Mesenchymal stem cell (in vitro differentiated cells and primary cell): ENCODE measurements around the gene MTFR1L.

Source experiments
- DNase-seq: peaks from one replicate; pipeline ENCODE4 v3.0.0-alpha.2; 2013
- H2AFZ ChIP-seq: one replicate; pipeline ENCODE4 v1.6.1; 2013; ENCODE audit warnings: low read depth, mild to moderate bottlenecking, control low read depth, inconsistent platforms, low read length, moderate library complexity
- H2AK5ac ChIP-seq: 2 replicates; pipeline ENCODE4 v1.6.1; 2013; ENCODE audit warnings: low read length, moderate library complexity, mild to moderate bottlenecking, inconsistent platforms; ENCODE audit not compliant: severe bottlenecking
- H2BK120ac ChIP-seq: one replicate; pipeline ENCODE4 v1.6.1; 2013; ENCODE audit warnings: low read depth, mild to moderate bottlenecking, inconsistent platforms, low read length, moderate library complexity
- H2BK12ac ChIP-seq, 2 experiments: one replicate each; pipeline ENCODE4 v1.6.1; 2013; ENCODE audit warnings: inconsistent platforms in 2 of 2, low read length in 2 of 2, mild to moderate bottlenecking in 2 of 2, moderate library complexity in 2 of 2, control low read depth in 1 of 2
- H2BK15ac ChIP-seq: one replicate; pipeline ENCODE4 v1.6.1; 2013; ENCODE audit warnings: mild to moderate bottlenecking, low read depth, inconsistent platforms; ENCODE audit not compliant: poor library complexity, severe bottlenecking
- H2BK5ac ChIP-seq: 2 replicates; pipeline ENCODE4 v1.6.1; 2013; ENCODE audit warnings: low read depth, mild to moderate bottlenecking, low read length, control low read depth, inconsistent platforms; ENCODE audit not compliant: poor library complexity, severe bottlenecking
- H3K14ac ChIP-seq, 2 experiments: one replicate each; pipeline ENCODE4 v1.6.1; 2013; ENCODE audit warnings: inconsistent platforms in 2 of 2, low read length in 2 of 2, control low read depth in 1 of 2, mild to moderate bottlenecking in 1 of 2, moderate library complexity in 1 of 2
- H3K18ac ChIP-seq, 2 experiments: one replicate each; pipeline ENCODE4 v1.6.1; 2013; ENCODE audit warnings: inconsistent platforms in 2 of 2, low read length in 2 of 2, control low read depth in 1 of 2, low read depth in 1 of 2, mild to moderate bottlenecking in 1 of 2
- H3K23ac ChIP-seq, 2 experiments: one replicate each; pipeline ENCODE4 v1.6.1; 2013; ENCODE audit warnings: inconsistent platforms in 2 of 2, low read length in 2 of 2, mild to moderate bottlenecking in 2 of 2, moderate library complexity in 2 of 2, control low read depth in 1 of 2
- H3K27ac ChIP-seq: 2 replicates; pipeline ENCODE4 v1.5.1; 2013; ENCODE audit warnings: mild to moderate bottlenecking, moderate library complexity, low read length, control low read depth, inconsistent platforms; ENCODE audit not compliant: poor library complexity, severe bottlenecking
- H3K27me3 ChIP-seq, 2 experiments: 2 replicates each; pipeline versions ENCODE4 v1.6.1 to v1.7.0; 2013; ENCODE audit warnings: low read length in 2 of 2, mild to moderate bottlenecking in 2 of 2, moderate library complexity in 2 of 2, control low read depth in 1 of 2, inconsistent platforms in 1 of 2; ENCODE audit not compliant: control insufficient read depth in 1 of 2, insufficient read depth in 1 of 2
- H3K36me3 ChIP-seq, 2 experiments: 2 replicates each; pipeline versions ENCODE4 v1.6.1 to v1.7.0; 2013; ENCODE audit warnings: low read length in 2 of 2, control low read depth in 1 of 2, inconsistent platforms in 1 of 2, low read depth in 1 of 2, mild to moderate bottlenecking in 1 of 2; ENCODE audit not compliant: insufficient read depth in 2 of 2, control insufficient read depth in 1 of 2
- H3K4ac ChIP-seq, 2 experiments: one replicate each; pipeline ENCODE4 v1.6.1; 2013; ENCODE audit warnings: inconsistent platforms in 2 of 2, low read length in 2 of 2, mild to moderate bottlenecking in 2 of 2, moderate library complexity in 2 of 2, control low read depth in 1 of 2, low read depth in 1 of 2
- H3K4me1 ChIP-seq: 2 replicates; pipeline ENCODE4 v1.6.1; 2013; ENCODE audit warnings: low read depth, low read length, control low read depth; ENCODE audit not compliant: control insufficient read depth, insufficient read depth
- H3K4me2 ChIP-seq: 2 replicates; pipeline ENCODE4 v1.6.1; 2013; ENCODE audit warnings: low read length, mild to moderate bottlenecking, inconsistent platforms; ENCODE audit not compliant: poor library complexity, severe bottlenecking
- H3K4me3 ChIP-seq, 2 experiments: 2 replicates each; pipeline versions ENCODE4 v1.5.1 to v1.7.0; 2013; ENCODE audit warnings: low read length in 2 of 2, mild to moderate bottlenecking in 2 of 2, control low read depth in 1 of 2, low read depth in 1 of 2; ENCODE audit not compliant: insufficient read depth in 1 of 2
- H3K79me1 ChIP-seq: replicated peaks from 2 replicates; pipeline ENCODE4 v1.6.1; 2013; ENCODE audit warnings: mild to moderate bottlenecking, control low read depth, low read length, inconsistent platforms; ENCODE audit not compliant: poor library complexity, severe bottlenecking
- H3K9ac ChIP-seq: 2 replicates; pipeline ENCODE4 v1.7.0; 2013; ENCODE audit warnings: mild to moderate bottlenecking, low read length, moderate library complexity
- H3K9me3 ChIP-seq: 2 replicates; pipeline ENCODE4 v1.7.0; 2013; ENCODE audit warnings: mild to moderate bottlenecking, low read length; ENCODE audit not compliant: control insufficient read depth
- H4K8ac ChIP-seq: one replicate; pipeline ENCODE4 v1.6.1; 2013; ENCODE audit warnings: inconsistent platforms, mild to moderate bottlenecking, low read length, moderate library complexity
- H4K91ac ChIP-seq: one replicate; pipeline ENCODE4 v1.6.1; 2013; ENCODE audit warnings: mild to moderate bottlenecking, low read length, inconsistent platforms
- WGBS: methylation state at CpG from one replicate; pipeline ENCODE4 v1.1.7; 2013; ENCODE audit warnings: mixed read lengths; 5-methylcytosine and 5-hydroxymethylcytosine counted together

Gene MTFR1L

GRCh38 chr1:25817840-25818501 lies 1.8 kb upstream of the MTFR1L start:
- no peaks in the 10 kb centered on the region for H3K27me3 ChIP-seq
- H4K8ac ChIP-seq, result peak overlapping the region; percentile 8
- DNase-seq, result no peak
- H3K79me1 ChIP-seq, result peaks cover 8% of the 10 kb centered on the region
- peaks cover 35 to 37% of the 10 kb centered on the region in 2 experiments for H3K36me3 ChIP-seq
- H3K4me3 ChIP-seq, result no peak overlapping the region
- H2BK120ac ChIP-seq, result no peak overlapping the region
- H3K27ac ChIP-seq, result no peak overlapping the region
- no peaks in the 10 kb centered on the region for H3K9me3 ChIP-seq
- H2AFZ ChIP-seq, result no peak overlapping the region
- H2BK15ac ChIP-seq, result no peak overlapping the region
- H2AK5ac ChIP-seq, result no peak overlapping the region
- no peak overlapping the region for H3K4ac ChIP-seq
- peaks cover 24% of the 10 kb centered on the region for H3K4me1 ChIP-seq
- no peak overlapping the region for H3K4me2 ChIP-seq
- no peak overlapping the region for H3K23ac ChIP-seq
- H4K91ac ChIP-seq, result peak overlapping the region; percentile 64
- H3K18ac ChIP-seq, result no peak overlapping the region
- H2BK5ac ChIP-seq, result no peak overlapping the region
- WGBS, result 49% methylated on average over 6 of the region's 8 CpGs
- no peak overlapping the region for H3K14ac ChIP-seq
- no peak overlapping the region for H2BK12ac ChIP-seq
- peak overlapping the region; percentile 96 for H3K9ac ChIP-seq

- Histone ChIP-seq H3K4me3 (peak overlapping the region in 1 of 2 experiments; percentile 97), H2BK15ac (no peak overlapping the region), H3K23ac (no peak overlapping the region), H2AK5ac (peak overlapping the region; percentile 67), H2BK5ac (no peak overlapping the region), H3K14ac (no peak overlapping the region), H3K18ac (peak overlapping the region; percentile 6 to 80), H3K4me1 (peaks cover 24% of the 10 kb centered on the region), H3K4ac (peak overlapping the region; percentile 8 to 20), H4K8ac (peak overlapping the region; percentile 71), H2BK12ac (peak overlapping the region; percentile 52 to 61), H3K79me1 (peaks cover 14% of the 10 kb centered on the region), H3K9ac (peak overlapping the region; percentile 96), H3K27ac (peak overlapping the region; percentile 78), H4K91ac (no peak overlapping the region), H3K36me3 (peaks cover 33 to 38% of the 10 kb centered on the region in 2 experiments), H2AFZ (no peak overlapping the region), H3K27me3 (no peaks in the 10 kb centered on the region), H3K9me3 (no peaks in the 10 kb centered on the region), H3K4me2 (peak overlapping the region; percentile 81), H2BK120ac (peak overlapping the region; percentile 27)
- no peak for DNase-seq
- 85% methylated on average over 6 of the region's 6 CpGs for WGBS
Measured at GRCh38 chr1:25818569-25818968, 1.2 kb upstream of the MTFR1L start.

- H2AK5ac ChIP-seq, result no peak overlapping the region
- WGBS, result 3% methylated on average over 63 of the region's 67 CpGs
Measured at GRCh38 chr1:25820247-25821111, 725 bp downstream of the MTFR1L start.

GRCh38 chr1:25821112-25821476 lies 1.3 kb downstream of the MTFR1L start:
- H3K36me3 ChIP-seq, result peaks cover 16 to 21% of the 10 kb centered on the region in 2 experiments
- peaks cover 24% of the 10 kb centered on the region for H3K4me1 ChIP-seq
- 59% methylated on average over 10 of the region's 10 CpGs for WGBS

More at GRCh38 chr1:25820247-25821111, 725 bp downstream of the MTFR1L start:
- peak; percentile 82 for DNase-seq
- Histone ChIP-seq H4K91ac (peak overlapping the region; percentile 87), H2BK5ac (no peak overlapping the region), H2BK120ac (peak overlapping the region; percentile 74), H3K18ac (peak overlapping the region; percentile 86 to 90), H3K4me2 (peak overlapping the region; percentile 61), H3K14ac (peak overlapping the region in 1 of 2 experiments; percentile 45), H4K8ac (peak overlapping the region; percentile 97), H3K27me3 (no peaks in the 10 kb centered on the region), H3K4me3 (peak overlapping the region; percentile 83 to 97), H3K9me3 (no peaks in the 10 kb centered on the region), H3K4me1 (peaks cover 24% of the 10 kb centered on the region), H3K79me1 (peaks cover 25% of the 10 kb centered on the region), H2AFZ (peak overlapping the region; percentile 79), H3K23ac (peak overlapping the region in 1 of 2 experiments; percentile 10), H2BK15ac (peak overlapping the region; percentile 85), H3K27ac (peak overlapping the region; percentile 76), H3K36me3 (peaks cover 20 to 22% of the 10 kb centered on the region in 2 experiments), H2BK12ac (no peak overlapping the region), H3K9ac (peak overlapping the region; percentile 96), H3K4ac (peak overlapping the region; percentile 40 to 86)

More at GRCh38 chr1:25821112-25821476, 1.3 kb downstream of the MTFR1L start:
- Histone ChIP-seq H3K9me3 (no peaks in the 10 kb centered on the region), H2BK120ac (no peak overlapping the region), H3K4me3 (peak overlapping the region; percentile 83 to 97), H4K91ac (no peak overlapping the region), H3K4ac (no peak overlapping the region), H4K8ac (peak overlapping the region; percentile 27), H3K23ac (no peak overlapping the region), H3K79me1 (peaks cover 29% of the 10 kb centered on the region), H2AK5ac (no peak overlapping the region), H3K18ac (peak overlapping the region in 1 of 2 experiments; percentile 86), H3K4me2 (peak overlapping the region; percentile 61), H2BK5ac (no peak overlapping the region), H2AFZ (peak overlapping the region; percentile 8), H2BK15ac (no peak overlapping the region), H3K27ac (peak overlapping the region; percentile 18), H3K9ac (peak overlapping the region; percentile 96), H3K27me3 (no peaks in the 10 kb centered on the region), H3K14ac (peak overlapping the region in 1 of 2 experiments; percentile 45), H2BK12ac (no peak overlapping the region)
- no peak for DNase-seq
